ENCODE results near the gene GFPT2. TPM values are rescaled to one million over a fixed set of nuclear protein-coding genes. Genes with fewer than 3 reads are reported as not detected.

The GFPT2 gene
- total RNA-seq, 2 donors from 2014 or later = 0.39 to 0.70 TPM

- peak in 1 of 2 donors; percentile 7 for DNase-seq
- Mint-ChIP-seq H3K36me3 (ENCODE audit: insufficient read depth in 2 of 2) (no peaks in the 10 kb centered on the region), H3K27ac (no peak overlapping the region), H3K27me3 (ENCODE audit: low read depth) (peaks cover 46% of the 10 kb centered on the region), H3K4me3 (peak overlapping the region; percentile 61 to 67), H3K9me3 (no peaks in the 10 kb centered on the region), H3K4me1 (ENCODE audit: low read depth) (no peaks in the 10 kb centered on the region)
- ATAC-seq (replicated peaks in 1 of 2) = peak; percentile 3 to 6
Observed at GRCh38 chr5:180352116-180353047, 754 bp downstream of the GFPT2 start.

- Mint-ChIP-seq H3K36me3 (ENCODE audit: insufficient read depth in 2 of 2) (no peaks in the 10 kb centered on the region), H3K4me1 (ENCODE audit: low read depth) (no peaks in the 10 kb centered on the region), H3K9me3 (no peaks in the 10 kb centered on the region), H3K27ac (no peak overlapping the region), H3K27me3 (ENCODE audit: low read depth) (peaks cover 34% of the 10 kb centered on the region), H3K4me3 (no peak overlapping the region)
- no peak for DNase-seq
- no peak for ATAC-seq (replicated peaks in 1 of 2)
Observed at GRCh38 chr5:180350711-180351465, 2.2 kb downstream of the GFPT2 start.

- H3K27ac Mint-ChIP-seq = no peak overlapping the region
- no peaks in the 10 kb centered on the region for H3K36me3 Mint-ChIP-seq (ENCODE audit: insufficient read depth in 2 of 2)
- no peak for ATAC-seq (replicated peaks in 1 of 2)
- no peak for DNase-seq
- H3K4me3 Mint-ChIP-seq = no peak overlapping the region
- peaks cover 34% of the 10 kb centered on the region for H3K27me3 Mint-ChIP-seq (ENCODE audit: low read depth)
- no peaks in the 10 kb centered on the region for H3K9me3 Mint-ChIP-seq
- H3K4me1 Mint-ChIP-seq (ENCODE audit: low read depth) = no peaks in the 10 kb centered on the region
Observed at GRCh38 chr5:180350296-180350695, 2.8 kb downstream of the GFPT2 start.

GRCh38 chr5:180349391-180349790 is 3.7 kb downstream of the GFPT2 start:
- Mint-ChIP-seq H3K27ac (no peak overlapping the region), H3K4me1 (ENCODE audit: low read depth) (no peaks in the 10 kb centered on the region), H3K36me3 (ENCODE audit: insufficient read depth in 2 of 2) (no peaks in the 10 kb centered on the region), H3K9me3 (no peaks in the 10 kb centered on the region), H3K4me3 (no peak overlapping the region), H3K27me3 (ENCODE audit: low read depth) (peaks cover 25% of the 10 kb centered on the region)
- ATAC-seq (replicated peaks in 1 of 2) = no peak
- no peak for DNase-seq

- Mint-ChIP-seq H3K9me3 (no peaks in the 10 kb centered on the region), H3K4me1 (ENCODE audit: low read depth) (no peaks in the 10 kb centered on the region), H3K4me3 (no peak overlapping the region), H3K27me3 (ENCODE audit: low read depth) (peaks cover 25% of the 10 kb centered on the region), H3K27ac (no peak overlapping the region), H3K36me3 (ENCODE audit: insufficient read depth in 2 of 2) (no peaks in the 10 kb centered on the region)
- no peak for DNase-seq
- ATAC-seq (replicated peaks in 1 of 2) = no peak
Observed at GRCh38 chr5:180348336-180348735, 4.8 kb downstream of the GFPT2 start.

- DNase-seq = no peak
- Mint-ChIP-seq H3K36me3 (ENCODE audit: insufficient read depth in 2 of 2) (no peaks in the 10 kb centered on the region), H3K27ac (no peak overlapping the region), H3K9me3 (no peaks in the 10 kb centered on the region), H3K27me3 (ENCODE audit: low read depth) (peaks cover 27% of the 10 kb centered on the region), H3K4me1 (ENCODE audit: low read depth) (no peaks in the 10 kb centered on the region), H3K4me3 (no peak overlapping the region)
- no peak for ATAC-seq (replicated peaks in 1 of 2)
Observed at GRCh38 chr5:180347702-180348101, 5.4 kb downstream of the GFPT2 start.

- DNase-seq = no peak
- no peaks in the 10 kb centered on the region for H3K9me3 Mint-ChIP-seq
- no peaks in the 10 kb centered on the region for H3K36me3 Mint-ChIP-seq (ENCODE audit: insufficient read depth in 2 of 2)
- no peak overlapping the region for H3K27ac Mint-ChIP-seq
- ATAC-seq (replicated peaks in 1 of 2) = no peak
- no peaks in the 10 kb centered on the region for H3K4me1 Mint-ChIP-seq (ENCODE audit: low read depth)
- peaks cover 24% of the 10 kb centered on the region for H3K27me3 Mint-ChIP-seq (ENCODE audit: low read depth)
- H3K4me3 Mint-ChIP-seq = no peak overlapping the region
Observed at GRCh38 chr5:180346358-180346757, 6.8 kb downstream of the GFPT2 start.

- Mint-ChIP-seq H3K4me1 (ENCODE audit: low read depth) (no peaks in the 10 kb centered on the region), H3K27ac (no peak overlapping the region), H3K36me3 (ENCODE audit: insufficient read depth in 2 of 2) (no peaks in the 10 kb centered on the region), H3K27me3 (ENCODE audit: low read depth) (peaks cover 18% of the 10 kb centered on the region), H3K9me3 (no peaks in the 10 kb centered on the region), H3K4me3 (no peak overlapping the region)
- DNase-seq (no peak), ATAC-seq (replicated peaks in 1 of 2) (no peak)
Observed at GRCh38 chr5:180345781-180346180, 7.4 kb downstream of the GFPT2 start.

- Mint-ChIP-seq H3K27me3 (ENCODE audit: low read depth) (peaks cover 16% of the 10 kb centered on the region), H3K36me3 (ENCODE audit: insufficient read depth in 2 of 2) (no peaks in the 10 kb centered on the region), H3K9me3 (no peaks in the 10 kb centered on the region), H3K4me3 (no peak overlapping the region), H3K4me1 (ENCODE audit: low read depth) (no peaks in the 10 kb centered on the region), H3K27ac (no peak overlapping the region)
- DNase-seq (no peak), ATAC-seq (replicated peaks in 1 of 2) (no peak)
Observed at GRCh38 chr5:180345186-180345585, 8.0 kb downstream of the GFPT2 start.

GRCh38 chr5:180344696-180344999 is 8.5 kb downstream of the GFPT2 start:
- ATAC-seq (replicated peaks in 1 of 2) = no peak
- Mint-ChIP-seq H3K27me3 (ENCODE audit: low read depth) (peaks cover 18% of the 10 kb centered on the region), H3K4me3 (no peak overlapping the region), H3K36me3 (ENCODE audit: insufficient read depth in 2 of 2) (no peaks in the 10 kb centered on the region), H3K27ac (no peak overlapping the region), H3K4me1 (ENCODE audit: low read depth) (no peaks in the 10 kb centered on the region), H3K9me3 (no peaks in the 10 kb centered on the region)
- no peak for DNase-seq

GRCh38 chr5:180343831-180344695 is 9.1 kb downstream of the GFPT2 start:
- Mint-ChIP-seq H3K36me3 (ENCODE audit: insufficient read depth in 2 of 2) (no peaks in the 10 kb centered on the region), H3K4me3 (no peak overlapping the region), H3K27ac (no peak overlapping the region), H3K27me3 (ENCODE audit: low read depth) (peaks cover 21% of the 10 kb centered on the region), H3K4me1 (ENCODE audit: low read depth) (no peaks in the 10 kb centered on the region), H3K9me3 (no peaks in the 10 kb centered on the region)
- DNase-seq (no peak), ATAC-seq (replicated peaks in 1 of 2) (no peak)

GRCh38 chr5:180343110-180343830 is 9.9 kb downstream of the GFPT2 start:
- H3K4me3 Mint-ChIP-seq = no peak overlapping the region
- H3K27me3 Mint-ChIP-seq (ENCODE audit: low read depth) = peaks cover 21% of the 10 kb centered on the region
- H3K4me1 Mint-ChIP-seq (ENCODE audit: low read depth) = no peaks in the 10 kb centered on the region
- H3K27ac Mint-ChIP-seq = no peak overlapping the region
- no peaks in the 10 kb centered on the region for H3K36me3 Mint-ChIP-seq (ENCODE audit: insufficient read depth in 2 of 2)
- DNase-seq (no peak), ATAC-seq (replicated peaks in 1 of 2) (no peak)
- no peaks in the 10 kb centered on the region for H3K9me3 Mint-ChIP-seq
